Measurements from ENCODE around the gene CDCA4.

CDCA4 gene

GRCh38 chr14:105063056-105063455 lies 42.2 kb upstream of the CDCA4 start:
- H3K9me3 ChIP-seq (ENCODE audit: control insufficient read depth, low read length) = no peaks in the 10 kb centered on the region
- H3K23ac ChIP-seq (ENCODE audit: low read length in 2 of 2) = no peak overlapping the region
- DNase-seq = no peak
- 89% methylated on average over 10 of the region's 10 CpGs for WGBS
- peaks cover 25% of the 10 kb centered on the region for H3K4me1 ChIP-seq (ENCODE audit: control insufficient read depth, insufficient read depth, low read depth, low read length)
- no peak overlapping the region for H3K27ac ChIP-seq (ENCODE audit: low read length, poor library complexity, severe bottlenecking)
- no peak overlapping the region for H3K4ac ChIP-seq (ENCODE audit: low read depth in 1 of 2, low read length in 2 of 2)
- no peaks in the 10 kb centered on the region for H3K79me1 ChIP-seq (replicated peaks; ENCODE audit: low read length, poor library complexity, severe bottlenecking)
- H2BK120ac ChIP-seq (ENCODE audit: low read depth, low read length) = no peak overlapping the region
- H3K36me3 ChIP-seq (ENCODE audit: control insufficient read depth in 1 of 2, insufficient read depth in 2 of 2, low read depth in 1 of 2, low read length in 2 of 2) = no peaks in the 10 kb centered on the region
- no peak overlapping the region for H2AFZ ChIP-seq (ENCODE audit: low read depth, low read length)
- H4K8ac ChIP-seq (ENCODE audit: low read length) = no peak overlapping the region
- H3K27me3 ChIP-seq (ENCODE audit: control insufficient read depth in 1 of 2, insufficient read depth in 1 of 2, low read length in 2 of 2) = peaks cover 3 to 28% of the 10 kb centered on the region in 2 experiments
- no peak overlapping the region for H3K18ac ChIP-seq (ENCODE audit: low read depth in 1 of 2, low read length in 2 of 2)
- H3K4me3 ChIP-seq (ENCODE audit: insufficient read depth in 1 of 2, low read depth in 1 of 2, low read length in 2 of 2) = no peak overlapping the region
- no peak overlapping the region for H4K91ac ChIP-seq (ENCODE audit: low read length)
- no peak overlapping the region for H2AK5ac ChIP-seq (ENCODE audit: low read length, severe bottlenecking)
- no peak overlapping the region for H3K9ac ChIP-seq (ENCODE audit: low read length)
- no peak overlapping the region for H2BK15ac ChIP-seq (ENCODE audit: low read depth, poor library complexity, severe bottlenecking)
- H3K14ac ChIP-seq (ENCODE audit: low read length in 2 of 2) = no peak overlapping the region
- H3K4me2 ChIP-seq (ENCODE audit: low read length, poor library complexity, severe bottlenecking) = no peak overlapping the region
- H2BK5ac ChIP-seq (ENCODE audit: low read depth, low read length, poor library complexity, severe bottlenecking) = no peak overlapping the region
- H2BK12ac ChIP-seq (ENCODE audit: low read length in 2 of 2) = no peak overlapping the region

GRCh38 chr14:105062048-105062433 lies 41.2 kb upstream of the CDCA4 start:
- Histone ChIP-seq H3K27me3 (ENCODE audit: control insufficient read depth in 1 of 2, insufficient read depth in 1 of 2, low read length in 2 of 2) (peaks cover 3 to 33% of the 10 kb centered on the region in 2 experiments), H4K8ac (ENCODE audit: low read length) (no peak overlapping the region), H3K23ac (ENCODE audit: low read length in 2 of 2) (no peak overlapping the region), H3K36me3 (ENCODE audit: control insufficient read depth in 1 of 2, insufficient read depth in 2 of 2, low read depth in 1 of 2, low read length in 2 of 2) (no peaks in the 10 kb centered on the region), H3K9ac (ENCODE audit: low read length) (no peak overlapping the region), H3K4ac (ENCODE audit: low read depth in 1 of 2, low read length in 2 of 2) (no peak overlapping the region), H2AK5ac (ENCODE audit: low read length, severe bottlenecking) (no peak overlapping the region), H3K18ac (ENCODE audit: low read depth in 1 of 2, low read length in 2 of 2) (no peak overlapping the region), H3K4me3 (ENCODE audit: insufficient read depth in 1 of 2, low read depth in 1 of 2, low read length in 2 of 2) (no peak overlapping the region), H2BK120ac (ENCODE audit: low read depth, low read length) (no peak overlapping the region), H4K91ac (ENCODE audit: low read length) (no peak overlapping the region), H2AFZ (ENCODE audit: low read depth, low read length) (no peak overlapping the region), H3K27ac (ENCODE audit: low read length, poor library complexity, severe bottlenecking) (no peak overlapping the region), H3K4me1 (ENCODE audit: control insufficient read depth, insufficient read depth, low read depth, low read length) (peaks cover 19% of the 10 kb centered on the region), H3K79me1 (replicated peaks; ENCODE audit: low read length, poor library complexity, severe bottlenecking) (no peaks in the 10 kb centered on the region), H2BK5ac (ENCODE audit: low read depth, low read length, poor library complexity, severe bottlenecking) (no peak overlapping the region), H3K9me3 (ENCODE audit: control insufficient read depth, low read length) (no peaks in the 10 kb centered on the region), H3K14ac (ENCODE audit: low read length in 2 of 2) (peak overlapping the region in 1 of 2 experiments; percentile 26), H2BK12ac (ENCODE audit: low read length in 2 of 2) (peak overlapping the region in 1 of 2 experiments; percentile 27), H3K4me2 (ENCODE audit: low read length, poor library complexity, severe bottlenecking) (no peak overlapping the region), H2BK15ac (ENCODE audit: low read depth, poor library complexity, severe bottlenecking) (no peak overlapping the region)
- no peak for DNase-seq
- WGBS = 89% methylated on average over 7 of the region's 7 CpGs

- no peak overlapping the region for H3K4me3 ChIP-seq (ENCODE audit: insufficient read depth in 1 of 2, low read depth in 1 of 2, low read length in 2 of 2)
- no peak overlapping the region for H3K23ac ChIP-seq (ENCODE audit: low read length in 2 of 2)
- H3K36me3 ChIP-seq (ENCODE audit: control insufficient read depth in 1 of 2, insufficient read depth in 2 of 2, low read depth in 1 of 2, low read length in 2 of 2) = no peaks in the 10 kb centered on the region
- H3K4me2 ChIP-seq (ENCODE audit: low read length, poor library complexity, severe bottlenecking) = no peak overlapping the region
- no peak overlapping the region for H2BK12ac ChIP-seq (ENCODE audit: low read length in 2 of 2)
- no peak overlapping the region for H2AFZ ChIP-seq (ENCODE audit: low read depth, low read length)
- peaks cover 3 to 34% of the 10 kb centered on the region in 2 experiments for H3K27me3 ChIP-seq (ENCODE audit: control insufficient read depth in 1 of 2, insufficient read depth in 1 of 2, low read length in 2 of 2)
- no peak overlapping the region for H4K8ac ChIP-seq (ENCODE audit: low read length)
- no peak overlapping the region for H2BK5ac ChIP-seq (ENCODE audit: low read depth, low read length, poor library complexity, severe bottlenecking)
- no peak overlapping the region for H3K18ac ChIP-seq (ENCODE audit: low read depth in 1 of 2, low read length in 2 of 2)
- no peak overlapping the region for H2AK5ac ChIP-seq (ENCODE audit: low read length, severe bottlenecking)
- no peak overlapping the region for H3K9ac ChIP-seq (ENCODE audit: low read length)
- H3K79me1 ChIP-seq (replicated peaks; ENCODE audit: low read length, poor library complexity, severe bottlenecking) = no peaks in the 10 kb centered on the region
- H3K4ac ChIP-seq (ENCODE audit: low read depth in 1 of 2, low read length in 2 of 2) = no peak overlapping the region
- no peak for DNase-seq
- H2BK120ac ChIP-seq (ENCODE audit: low read depth, low read length) = no peak overlapping the region
- H3K27ac ChIP-seq (ENCODE audit: low read length, poor library complexity, severe bottlenecking) = no peak overlapping the region
- H4K91ac ChIP-seq (ENCODE audit: low read length) = no peak overlapping the region
- no peak overlapping the region for H2BK15ac ChIP-seq (ENCODE audit: low read depth, poor library complexity, severe bottlenecking)
- peaks cover 16% of the 10 kb centered on the region for H3K4me1 ChIP-seq (ENCODE audit: control insufficient read depth, insufficient read depth, low read depth, low read length)
- H3K9me3 ChIP-seq (ENCODE audit: control insufficient read depth, low read length) = no peaks in the 10 kb centered on the region
- H3K14ac ChIP-seq (ENCODE audit: low read length in 2 of 2) = no peak overlapping the region
- 77% methylated on average over 12 of the region's 13 CpGs for WGBS
These were observed 40.7 kb upstream of the CDCA4 start for GRCh38 chr14:105061428-105062047.

- H3K36me3 ChIP-seq (ENCODE audit: control insufficient read depth in 1 of 2, insufficient read depth in 2 of 2, low read depth in 1 of 2, low read length in 2 of 2) = no peaks in the 10 kb centered on the region
- H4K8ac ChIP-seq (ENCODE audit: low read length) = peak overlapping the region; percentile 45
- H2AFZ ChIP-seq (ENCODE audit: low read depth, low read length) = no peak overlapping the region
- H3K4ac ChIP-seq (ENCODE audit: low read depth in 1 of 2, low read length in 2 of 2) = no peak overlapping the region
- H2AK5ac ChIP-seq (ENCODE audit: low read length, severe bottlenecking) = no peak overlapping the region
- H3K79me1 ChIP-seq (replicated peaks; ENCODE audit: low read length, poor library complexity, severe bottlenecking) = no peaks in the 10 kb centered on the region
- no peak overlapping the region for H3K4me3 ChIP-seq (ENCODE audit: insufficient read depth in 1 of 2, low read depth in 1 of 2, low read length in 2 of 2)
- peak overlapping the region in 1 of 2 experiments; percentile 31 for H2BK12ac ChIP-seq (ENCODE audit: low read length in 2 of 2)
- peak overlapping the region; percentile 65 for H2BK15ac ChIP-seq (ENCODE audit: low read depth, poor library complexity, severe bottlenecking)
- WGBS = 84% methylated on average over 30 of the region's 30 CpGs
- H3K4me1 ChIP-seq (ENCODE audit: control insufficient read depth, insufficient read depth, low read depth, low read length) = peaks cover 16% of the 10 kb centered on the region
- H2BK5ac ChIP-seq (ENCODE audit: low read depth, low read length, poor library complexity, severe bottlenecking) = no peak overlapping the region
- peaks cover 5 to 40% of the 10 kb centered on the region in 2 experiments for H3K27me3 ChIP-seq (ENCODE audit: control insufficient read depth in 1 of 2, insufficient read depth in 1 of 2, low read length in 2 of 2)
- no peak overlapping the region for H4K91ac ChIP-seq (ENCODE audit: low read length)
- no peak for DNase-seq
- H3K23ac ChIP-seq (ENCODE audit: low read length in 2 of 2) = no peak overlapping the region
- H3K9ac ChIP-seq (ENCODE audit: low read length) = no peak overlapping the region
- no peak overlapping the region for H2BK120ac ChIP-seq (ENCODE audit: low read depth, low read length)
- H3K27ac ChIP-seq (ENCODE audit: low read length, poor library complexity, severe bottlenecking) = no peak overlapping the region
- no peak overlapping the region for H3K14ac ChIP-seq (ENCODE audit: low read length in 2 of 2)
- no peaks in the 10 kb centered on the region for H3K9me3 ChIP-seq (ENCODE audit: control insufficient read depth, low read length)
- H3K4me2 ChIP-seq (ENCODE audit: low read length, poor library complexity, severe bottlenecking) = no peak overlapping the region
- H3K18ac ChIP-seq (ENCODE audit: low read depth in 1 of 2, low read length in 2 of 2) = peak overlapping the region in 1 of 2 experiments; percentile 30
These were observed 40.0 kb upstream of the CDCA4 start for GRCh38 chr14:105060751-105061427.

All from mesenchymal stem cell (in vitro differentiated cells and primary cell).